ENCODE measurements around the gene ADAMTS18.
A peak's percentile ranks its signal among the peaks of the same experiment; 100 is the strongest.

ADAMTS18 gene

DNA sequence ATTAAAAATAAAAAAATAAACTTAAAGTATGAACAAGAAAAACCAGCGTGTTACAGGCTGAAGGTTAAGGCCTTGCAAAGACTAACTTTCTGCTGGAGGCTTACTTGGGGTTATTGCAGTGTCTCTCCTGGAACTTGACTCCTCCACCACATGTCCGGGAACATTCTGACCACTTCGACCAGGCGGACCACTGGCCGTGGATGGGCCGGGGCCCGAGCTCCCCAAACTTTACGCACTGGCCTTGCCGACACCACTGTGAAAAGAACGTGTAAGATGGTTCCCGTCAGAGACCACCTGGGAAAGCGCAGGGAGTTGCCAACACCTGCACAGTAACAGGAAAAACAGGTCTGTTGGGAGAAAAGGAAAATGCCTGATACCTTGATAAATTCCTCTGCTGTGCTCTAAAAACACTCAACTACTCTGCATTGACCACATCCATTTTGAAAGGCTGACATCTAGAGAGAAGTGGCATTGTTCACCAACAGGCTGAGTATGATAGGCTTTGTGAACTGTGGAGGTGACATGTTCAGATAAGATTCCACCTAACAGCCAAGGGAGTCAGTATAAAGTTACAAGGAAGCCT is 99.1 kb downstream of the ADAMTS18 start:
- TF ChIP-seq SIN3A (IDR thresholded peaks at IDR 0.05; ENCODE audit: borderline replicate concordance, insufficient read depth, low read length) (no peak), POLR2AphosphoS5 (IDR thresholded peaks at IDR 0.05; ENCODE audit: low read depth, low read length) (no peak), TAF1 (IDR thresholded peaks at IDR 0.05; ENCODE audit: borderline replicate concordance, insufficient read depth, low read length) (no peak), FOXP2 (optimal IDR thresholded peaks at IDR 0.05; ENCODE audit: borderline replicate concordance, extremely low read depth, extremely low read length, insufficient read depth) (no peak)
- TF ChIP-seq, protein P1, sequence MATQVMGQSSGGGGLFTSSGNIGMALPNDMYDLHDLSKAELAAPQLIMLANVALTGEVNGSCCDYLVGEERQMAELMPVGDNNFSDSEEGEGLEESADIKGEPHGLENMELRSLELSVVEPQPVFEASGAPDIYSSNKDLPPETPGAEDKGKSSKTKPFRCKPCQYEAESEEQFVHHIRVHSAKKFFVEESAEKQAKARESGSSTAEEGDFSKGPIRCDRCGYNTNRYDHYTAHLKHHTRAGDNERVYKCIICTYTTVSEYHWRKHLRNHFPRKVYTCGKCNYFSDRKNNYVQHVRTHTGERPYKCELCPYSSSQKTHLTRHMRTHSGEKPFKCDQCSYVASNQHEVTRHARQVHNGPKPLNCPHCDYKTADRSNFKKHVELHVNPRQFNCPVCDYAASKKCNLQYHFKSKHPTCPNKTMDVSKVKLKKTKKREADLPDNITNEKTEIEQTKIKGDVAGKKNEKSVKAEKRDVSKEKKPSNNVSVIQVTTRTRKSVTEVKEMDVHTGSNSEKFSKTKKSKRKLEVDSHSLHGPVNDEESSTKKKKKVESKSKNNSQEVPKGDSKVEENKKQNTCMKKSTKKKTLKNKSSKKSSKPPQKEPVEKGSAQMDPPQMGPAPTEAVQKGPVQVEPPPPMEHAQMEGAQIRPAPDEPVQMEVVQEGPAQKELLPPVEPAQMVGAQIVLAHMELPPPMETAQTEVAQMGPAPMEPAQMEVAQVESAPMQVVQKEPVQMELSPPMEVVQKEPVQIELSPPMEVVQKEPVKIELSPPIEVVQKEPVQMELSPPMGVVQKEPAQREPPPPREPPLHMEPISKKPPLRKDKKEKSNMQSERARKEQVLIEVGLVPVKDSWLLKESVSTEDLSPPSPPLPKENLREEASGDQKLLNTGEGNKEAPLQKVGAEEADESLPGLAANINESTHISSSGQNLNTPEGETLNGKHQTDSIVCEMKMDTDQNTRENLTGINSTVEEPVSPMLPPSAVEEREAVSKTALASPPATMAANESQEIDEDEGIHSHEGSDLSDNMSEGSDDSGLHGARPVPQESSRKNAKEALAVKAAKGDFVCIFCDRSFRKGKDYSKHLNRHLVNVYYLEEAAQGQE (IDR thresholded peaks at IDR 0.05; ENCODE audit: insufficient read depth in 1 of 2, low read depth in 2 of 2, low read length in 2 of 2): no peak

DNA sequence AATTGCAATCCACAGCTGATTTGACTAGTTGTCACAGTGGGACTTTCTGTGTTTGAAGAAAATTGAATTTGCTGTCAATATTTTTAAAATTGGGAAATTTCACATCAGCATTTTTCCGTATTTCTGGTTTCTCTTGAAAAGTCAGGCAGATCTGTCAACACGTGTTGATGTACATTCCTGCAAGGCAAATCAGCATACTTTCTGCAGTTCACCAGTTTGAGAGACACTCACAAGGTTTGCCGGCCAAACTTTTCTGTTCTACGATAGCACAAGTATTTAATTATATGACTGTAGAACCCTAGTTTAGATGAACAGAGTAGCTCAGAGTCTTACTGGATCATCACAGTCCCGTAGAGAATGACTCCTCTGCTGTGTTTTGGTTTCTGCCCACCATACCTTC is 102.0 kb downstream of the ADAMTS18 start:
- TF ChIP-seq SIN3A (IDR thresholded peaks at IDR 0.05; ENCODE audit: borderline replicate concordance, insufficient read depth, low read length) (no peak), POLR2AphosphoS5 (IDR thresholded peaks at IDR 0.05; ENCODE audit: low read depth, low read length) (no peak), FOXP2 (optimal IDR thresholded peaks at IDR 0.05; ENCODE audit: borderline replicate concordance, extremely low read depth, extremely low read length, insufficient read depth) (no peak), TAF1 (IDR thresholded peaks at IDR 0.05; ENCODE audit: borderline replicate concordance, insufficient read depth, low read length) (no peak)
- TF ChIP-seq, protein P1 (IDR thresholded peaks at IDR 0.05; ENCODE audit: insufficient read depth in 1 of 2, low read depth in 2 of 2, low read length in 2 of 2): no peak

DNA sequence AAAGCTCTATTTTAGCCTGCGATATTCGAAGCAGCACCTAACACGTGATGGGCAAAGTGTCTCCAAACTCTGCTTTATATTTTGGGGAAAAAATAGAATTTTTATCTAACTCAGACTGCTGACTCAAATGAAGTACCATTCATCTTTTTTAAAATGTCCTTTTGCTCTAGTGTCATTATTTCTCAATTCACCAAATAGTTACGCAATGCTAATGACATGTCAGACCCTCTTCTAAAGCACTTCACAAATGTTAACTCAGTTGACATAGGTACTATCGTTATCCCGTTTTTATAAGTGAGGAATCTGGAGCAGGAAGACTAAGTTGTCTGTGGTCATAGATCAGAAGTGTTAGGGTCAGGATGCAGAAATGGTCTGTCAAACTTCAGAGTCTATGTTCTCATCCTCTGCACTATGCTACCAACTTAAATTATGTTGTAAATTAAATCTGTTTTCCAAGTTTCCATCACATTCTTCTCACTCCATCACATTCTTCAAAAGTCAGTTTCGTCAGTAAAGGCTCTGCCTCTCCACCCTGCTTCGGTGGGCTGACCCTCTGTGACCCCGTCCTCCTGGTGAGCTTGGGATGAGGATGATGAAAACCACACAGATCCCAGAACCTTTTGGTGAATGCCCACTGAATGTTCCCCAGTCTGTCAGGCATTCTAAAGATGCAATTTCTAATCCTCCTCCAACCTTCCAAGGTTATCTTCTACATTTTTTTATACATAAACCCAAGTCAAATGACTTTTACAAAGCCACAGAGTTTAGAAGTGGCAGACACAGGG is 102.8 kb downstream of the ADAMTS18 start:
- TF ChIP-seq POLR2AphosphoS5 (IDR thresholded peaks at IDR 0.05; ENCODE audit: low read depth, low read length): no peak

DNA sequence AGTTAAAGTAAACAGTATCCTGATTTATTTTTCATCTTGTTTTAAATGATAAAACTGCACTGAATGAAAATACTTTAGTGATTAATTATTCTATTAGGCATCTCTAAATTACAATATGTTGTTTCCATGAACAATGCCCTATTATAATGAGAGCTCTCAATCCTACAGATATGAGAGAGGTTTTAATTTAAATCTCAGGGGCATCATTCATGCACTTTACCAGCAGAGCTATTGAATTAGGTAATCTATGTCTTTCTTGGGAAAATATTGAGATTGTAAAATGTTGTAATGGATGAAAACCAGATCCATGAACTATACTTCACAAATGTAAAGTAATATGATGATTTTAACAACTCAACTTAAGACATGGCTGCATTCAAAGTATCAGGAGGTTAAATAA is 103.8 kb downstream of the ADAMTS18 start:
- no peak for TF ChIP-seq TAF1 (IDR thresholded peaks at IDR 0.05; ENCODE audit: borderline replicate concordance, insufficient read depth, low read length)
- no peak for TF ChIP-seq SIN3A (IDR thresholded peaks at IDR 0.05; ENCODE audit: borderline replicate concordance, insufficient read depth, low read length)
- no peak for TF ChIP-seq FOXP2 (optimal IDR thresholded peaks at IDR 0.05; ENCODE audit: borderline replicate concordance, extremely low read depth, extremely low read length, insufficient read depth)
- TF ChIP-seq POLR2AphosphoS5 (IDR thresholded peaks at IDR 0.05; ENCODE audit: low read depth, low read length): no peak
- TF ChIP-seq, protein P1 (IDR thresholded peaks at IDR 0.05; ENCODE audit: insufficient read depth in 1 of 2, low read depth in 2 of 2, low read length in 2 of 2): no peak

DNA sequence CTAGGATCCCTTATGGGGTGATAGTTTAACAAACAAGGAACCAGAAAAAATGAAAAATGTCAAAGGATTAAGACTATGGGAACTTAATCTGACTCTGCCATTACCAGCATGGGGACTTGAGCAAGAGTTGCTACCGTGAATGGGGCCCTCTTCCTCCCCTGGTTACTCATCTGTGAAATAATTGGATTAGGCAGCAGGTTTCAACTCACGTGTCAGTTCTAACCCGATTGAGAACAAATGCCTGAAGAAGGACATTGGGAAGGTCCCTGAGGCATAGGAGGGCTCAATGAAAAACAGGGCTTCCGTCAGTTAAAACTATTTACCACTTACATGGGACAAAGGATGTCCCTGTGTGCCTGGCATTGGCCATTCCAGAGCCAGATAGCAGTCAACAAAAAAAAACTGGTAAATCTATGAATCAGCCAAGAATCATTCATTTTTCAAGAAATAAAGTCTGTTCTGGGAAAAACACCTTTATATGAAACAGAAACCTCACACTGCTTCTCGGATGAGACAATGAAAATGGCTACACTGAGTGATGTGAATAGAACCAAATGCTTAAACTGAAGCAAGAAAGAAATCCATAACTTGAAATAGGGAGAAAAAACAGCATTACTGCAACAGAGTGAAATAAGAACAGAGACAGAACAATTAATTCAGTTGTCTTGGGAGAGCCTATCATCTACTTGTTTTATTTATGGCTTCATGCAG is 104.3 kb downstream of the ADAMTS18 start:
- TF ChIP-seq, protein P1 (IDR thresholded peaks at IDR 0.05; ENCODE audit: insufficient read depth in 1 of 2, low read depth in 2 of 2, low read length in 2 of 2): 0 out of 4 replicates have a peak, but pooled peaks of 1 of the 2 experiments have one; percentile 38
- TF ChIP-seq POLR2AphosphoS5 (IDR thresholded peaks at IDR 0.05; ENCODE audit: low read depth, low read length) (peak; percentile 51), TAF1 (IDR thresholded peaks at IDR 0.05; ENCODE audit: borderline replicate concordance, insufficient read depth, low read length) (no peak)
